NK-92 (cell line): ENCODE measurements around the gene SLIT3.

Experiments
- DNase-seq: peaks from one replicate; lab custom pipeline; 2025; ENCODE audit not compliant: unreplicated experiment; lab: John Stamatoyannopoulos, UW

Gene SLIT3

DNA sequence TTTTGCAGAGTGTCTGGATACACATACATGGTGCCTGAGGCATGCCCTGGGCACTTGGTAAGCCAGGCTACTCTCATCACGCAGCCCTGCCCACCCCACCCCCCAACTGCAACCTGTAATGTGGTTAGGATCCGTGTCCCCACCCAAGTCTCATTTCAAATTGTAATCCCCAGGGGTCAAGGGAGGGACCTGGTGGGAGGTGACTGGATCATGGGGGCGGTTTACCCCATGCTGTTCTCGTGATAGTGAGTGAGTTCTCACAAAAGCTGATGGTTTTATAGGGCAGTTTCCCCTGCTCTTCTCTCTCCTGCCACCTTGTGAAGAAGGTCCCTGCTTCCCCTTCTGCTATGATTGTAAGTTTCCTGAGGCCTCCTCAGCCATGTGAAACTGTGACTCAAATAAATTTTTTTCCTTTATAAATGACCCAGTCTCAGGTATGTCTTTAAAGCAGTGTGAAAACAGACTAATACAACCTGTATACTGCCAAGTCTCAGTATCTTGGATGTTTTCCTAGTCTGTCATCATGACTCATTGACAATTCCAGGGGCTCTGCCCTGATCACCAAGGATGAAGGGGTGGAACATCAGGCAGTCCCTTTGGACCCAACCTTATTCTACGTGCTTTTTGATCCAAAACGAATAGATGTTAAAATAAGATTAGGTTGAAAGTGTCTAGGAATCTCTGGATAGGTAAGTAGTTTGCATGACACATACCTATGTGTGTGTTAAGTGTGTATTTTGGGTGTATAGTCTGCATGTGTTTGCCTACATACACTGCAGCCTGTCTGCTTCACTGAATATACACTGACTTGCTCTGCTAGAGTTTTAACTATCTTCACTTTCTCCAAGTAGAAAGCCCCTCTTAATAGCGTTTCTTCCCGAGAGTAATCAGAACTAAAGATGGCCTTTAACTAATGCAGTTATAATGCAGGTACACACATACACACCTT is 293.8 kb downstream of the SLIT3 start:
- no peak for DNase-seq

GRCh38 chr5:169004551-169004950 is 296.4 kb downstream of the SLIT3 start:
- no peak for DNase-seq

- no peak for DNase-seq
Observed at GRCh38 chr5:169003721-169004541, 297.0 kb downstream of the SLIT3 start.

DNA sequence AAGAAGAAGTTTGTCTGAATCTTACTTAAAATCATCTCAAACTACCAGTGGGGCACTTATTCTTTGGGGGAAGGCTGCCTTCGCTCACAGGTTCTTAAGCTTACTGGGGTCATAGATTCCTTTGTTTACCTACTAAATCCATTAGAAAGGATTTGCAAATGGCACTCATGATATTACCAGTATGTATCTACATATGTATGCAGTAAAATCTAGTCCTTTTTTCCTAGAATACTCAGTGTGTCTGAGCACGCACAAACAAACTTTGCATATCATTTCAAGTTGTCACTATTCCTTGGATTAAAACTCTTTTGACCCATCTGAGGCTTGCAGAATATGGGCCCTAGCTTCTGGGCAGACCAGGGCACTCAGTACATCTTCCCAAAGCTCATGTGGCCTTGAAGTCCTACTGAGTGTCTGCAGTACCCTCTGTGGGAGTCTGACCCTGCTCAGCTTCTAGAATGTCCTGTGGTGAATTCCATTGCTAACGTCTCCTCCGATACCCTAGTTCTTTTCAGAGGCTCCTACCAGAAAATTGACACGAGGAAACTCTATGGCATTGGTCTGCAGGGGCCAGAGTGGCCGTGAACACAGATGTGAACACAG is 297.9 kb downstream of the SLIT3 start:
- DNase-seq = no peak

- DNase-seq = no peak
Observed at GRCh38 chr5:169001394-169001793, 299.5 kb downstream of the SLIT3 start.

- DNase-seq = no peak
Observed at GRCh38 chr5:168995024-168995423, 305.9 kb downstream of the SLIT3 start.

DNA sequence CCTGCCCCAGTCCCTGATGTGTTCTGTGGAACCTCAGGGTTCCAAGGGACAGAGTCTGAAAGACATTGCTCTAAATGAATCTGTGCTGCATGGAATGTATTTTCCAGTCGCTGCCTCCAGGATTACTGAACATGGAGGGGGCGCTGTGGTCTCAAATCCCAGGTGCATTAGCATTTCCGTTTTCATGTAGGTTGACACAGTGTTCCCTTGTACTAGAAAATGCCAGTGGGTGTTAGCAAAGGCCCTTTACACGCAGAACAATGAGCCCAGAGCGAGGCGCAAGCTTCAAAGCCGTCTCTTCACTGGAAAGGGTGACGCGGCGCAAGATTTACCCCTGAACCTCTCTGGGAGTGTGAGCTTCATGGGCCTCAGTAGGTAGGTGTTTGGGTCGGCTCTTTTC is 308.3 kb downstream of the SLIT3 start:
- no peak for DNase-seq

DNA sequence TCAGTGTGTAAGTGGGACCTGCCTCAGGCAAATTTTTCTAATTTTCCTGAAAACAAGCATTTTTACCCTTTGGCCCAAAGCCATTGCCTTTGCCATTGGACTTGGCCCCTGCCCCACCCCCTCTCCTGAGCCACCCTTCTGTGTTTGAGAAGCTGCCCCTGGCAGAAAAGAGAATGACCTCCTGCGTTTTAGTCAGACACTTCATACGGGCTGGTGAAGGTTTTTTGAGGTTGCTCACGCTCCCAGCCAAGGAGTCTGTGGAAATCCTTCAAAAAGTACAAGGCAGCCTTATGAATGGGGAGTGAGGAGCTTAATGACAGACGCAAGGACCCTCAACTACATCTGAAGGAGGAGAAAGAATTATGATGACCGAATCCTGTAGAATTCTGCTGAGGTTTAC is 308.9 kb downstream of the SLIT3 start:
- DNase-seq = no peak

DNA sequence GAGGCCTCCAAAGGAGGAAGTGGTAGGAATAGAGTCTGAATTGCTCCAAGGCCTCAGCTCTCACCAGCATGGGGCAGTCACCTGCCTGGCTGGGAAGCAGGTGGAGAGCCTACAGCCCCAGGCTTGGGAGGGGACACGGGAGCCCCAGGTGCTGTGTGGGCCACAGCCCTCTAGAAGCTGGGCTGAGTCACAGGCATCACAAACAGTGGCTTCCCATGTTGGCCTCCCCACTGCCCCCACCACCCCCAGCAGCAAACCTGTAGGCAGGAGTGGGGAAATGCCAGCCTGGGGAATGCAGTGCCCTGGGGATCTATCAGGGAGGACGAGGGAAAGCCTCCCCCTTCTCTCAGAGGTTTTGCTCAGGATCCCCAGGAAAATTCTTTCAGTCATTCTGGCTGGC is 309.6 kb downstream of the SLIT3 start:
- DNase-seq = no peak

DNA sequence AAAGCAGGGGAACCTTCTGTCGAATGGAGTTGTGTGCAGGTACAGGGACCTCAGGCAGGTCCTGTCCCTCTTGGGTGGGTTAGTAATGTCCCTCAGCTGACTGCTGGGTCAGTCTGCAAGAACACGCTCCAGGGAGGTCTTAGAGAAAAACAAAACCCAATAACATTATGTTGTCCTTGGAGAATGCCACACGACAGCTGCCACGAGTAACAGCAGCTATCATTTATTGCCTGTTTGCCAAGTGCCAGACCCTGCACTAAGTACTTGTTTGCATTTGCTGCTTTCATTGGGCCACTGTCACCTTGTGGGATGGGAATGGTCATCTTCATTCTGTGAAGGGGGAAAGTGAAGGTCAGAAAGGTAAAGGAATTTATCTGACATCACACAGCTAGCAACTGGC is 310.3 kb downstream of the SLIT3 start:
- DNase-seq = no peak

DNA sequence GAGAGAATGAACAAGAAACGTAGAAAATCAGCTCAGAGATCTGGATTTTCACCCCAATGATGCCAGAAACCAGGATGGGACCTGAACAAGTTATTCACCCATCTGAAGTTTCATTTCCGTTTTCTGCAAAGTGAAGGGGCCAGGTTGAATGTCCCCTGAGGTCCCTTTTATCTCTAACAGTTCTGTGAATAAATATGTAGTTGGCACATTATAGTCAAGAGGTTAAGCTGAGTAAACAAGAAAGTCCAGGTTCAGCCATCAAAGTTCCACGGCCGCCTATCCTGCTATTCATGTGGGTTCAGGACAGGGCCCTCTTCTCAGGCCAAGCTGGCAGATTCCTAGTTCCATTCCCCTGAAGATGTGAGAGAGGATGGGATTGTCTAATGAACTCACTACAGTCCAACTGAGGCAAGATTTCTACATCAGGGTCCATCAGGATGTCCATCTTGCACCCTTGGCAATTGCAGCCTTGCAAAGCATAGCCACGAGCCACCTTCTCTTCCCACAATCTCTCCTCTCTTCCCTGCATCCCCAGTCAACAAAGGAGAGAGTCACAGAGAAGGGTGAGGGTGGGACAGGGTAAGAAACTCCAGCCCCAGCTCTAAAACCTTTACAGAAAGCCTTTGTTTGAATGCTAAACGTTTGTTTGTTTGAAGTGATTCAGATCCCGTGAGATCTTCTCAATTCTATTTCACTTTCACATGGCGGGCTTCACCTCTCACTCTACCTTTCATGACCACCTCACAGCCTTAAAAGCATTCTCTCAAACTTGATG is 311.0 kb downstream of the SLIT3 start:
- DNase-seq = no peak

DNA sequence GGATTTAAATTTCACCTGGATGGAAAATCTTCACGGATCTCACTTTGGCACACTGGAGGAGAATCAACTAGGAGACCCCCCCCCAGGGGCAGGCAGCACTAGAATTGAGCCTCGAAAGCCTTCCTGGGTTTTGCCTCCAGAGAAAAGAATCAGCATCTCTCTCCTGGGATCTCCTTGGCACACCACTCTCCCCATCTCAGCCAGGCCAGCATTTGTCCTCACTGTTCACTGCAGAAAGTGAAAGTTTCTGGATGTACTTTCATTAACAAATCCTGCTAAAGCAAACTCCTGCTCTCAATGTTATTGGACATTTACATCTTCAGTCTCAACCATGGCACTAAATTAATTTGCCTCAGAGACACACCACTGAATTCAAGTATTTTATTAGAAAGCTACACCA is 312.2 kb downstream of the SLIT3 start:
- DNase-seq = no peak

DNA sequence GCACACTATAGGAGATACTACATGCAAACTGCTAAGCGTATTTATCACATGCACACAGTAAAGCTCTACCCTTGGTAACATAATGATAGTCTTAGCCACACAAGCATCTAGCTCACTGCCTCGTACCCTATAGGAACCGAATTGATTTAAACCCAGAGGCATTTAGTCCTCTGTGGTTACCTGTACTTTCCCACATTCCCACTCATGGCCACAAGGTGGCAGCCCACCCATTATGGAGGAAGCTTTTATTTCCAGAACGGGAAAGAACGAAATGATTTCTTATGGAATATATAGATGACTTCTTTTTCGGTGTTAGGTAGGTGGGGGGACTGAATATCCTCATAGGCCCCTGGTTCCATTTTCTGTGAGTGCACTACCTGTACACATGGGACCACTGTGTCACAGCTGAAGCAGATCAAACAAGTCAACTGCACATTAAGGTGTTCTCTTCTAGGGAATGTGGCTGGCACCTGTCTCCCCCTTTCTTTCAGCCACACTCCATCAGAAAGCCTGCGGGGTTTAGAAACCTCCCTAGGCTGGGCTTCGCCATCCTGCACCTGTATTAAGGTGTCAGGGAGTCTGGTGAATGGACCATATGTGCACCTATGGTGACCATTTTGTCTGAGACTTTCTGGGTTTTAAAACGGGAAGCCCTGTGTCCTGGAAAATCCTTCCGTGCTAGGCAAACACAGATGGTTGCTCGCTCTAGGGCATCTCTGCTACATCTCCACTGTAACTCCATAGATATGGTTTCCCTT is 313.2 kb downstream of the SLIT3 start:
- no peak for DNase-seq

DNA sequence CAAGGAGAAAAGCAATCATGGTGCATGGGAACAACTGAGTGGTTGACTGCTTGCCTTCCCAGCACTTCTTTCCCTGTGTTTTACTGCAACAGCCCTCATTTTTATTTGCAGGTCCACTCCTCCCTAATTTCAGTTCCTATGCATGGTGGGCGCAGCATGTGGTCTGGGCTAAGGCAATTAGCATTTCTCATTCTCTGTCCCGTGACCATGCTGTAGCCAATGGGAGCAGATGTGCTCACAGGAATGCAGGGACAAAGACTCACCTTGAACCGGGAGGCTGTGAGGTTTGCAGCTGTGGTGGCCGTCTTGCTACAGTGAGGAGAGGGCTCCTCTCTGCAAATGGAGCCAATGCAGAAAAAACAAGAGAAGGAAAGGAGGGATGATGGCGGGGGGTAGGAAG is 315.5 kb downstream of the SLIT3 start:
- no peak for DNase-seq

GRCh38 chr5:168984135-168984675 is 316.7 kb downstream of the SLIT3 start:
- no peak for DNase-seq

- DNase-seq = no peak
Observed at GRCh38 chr5:168979135-168979534, 321.8 kb downstream of the SLIT3 start.

GRCh38 chr5:168978500-168978899 is 322.4 kb downstream of the SLIT3 start:
- DNase-seq = no peak

- DNase-seq = no peak
Observed at GRCh38 chr5:168978015-168978414, 322.9 kb downstream of the SLIT3 start.

DNA sequence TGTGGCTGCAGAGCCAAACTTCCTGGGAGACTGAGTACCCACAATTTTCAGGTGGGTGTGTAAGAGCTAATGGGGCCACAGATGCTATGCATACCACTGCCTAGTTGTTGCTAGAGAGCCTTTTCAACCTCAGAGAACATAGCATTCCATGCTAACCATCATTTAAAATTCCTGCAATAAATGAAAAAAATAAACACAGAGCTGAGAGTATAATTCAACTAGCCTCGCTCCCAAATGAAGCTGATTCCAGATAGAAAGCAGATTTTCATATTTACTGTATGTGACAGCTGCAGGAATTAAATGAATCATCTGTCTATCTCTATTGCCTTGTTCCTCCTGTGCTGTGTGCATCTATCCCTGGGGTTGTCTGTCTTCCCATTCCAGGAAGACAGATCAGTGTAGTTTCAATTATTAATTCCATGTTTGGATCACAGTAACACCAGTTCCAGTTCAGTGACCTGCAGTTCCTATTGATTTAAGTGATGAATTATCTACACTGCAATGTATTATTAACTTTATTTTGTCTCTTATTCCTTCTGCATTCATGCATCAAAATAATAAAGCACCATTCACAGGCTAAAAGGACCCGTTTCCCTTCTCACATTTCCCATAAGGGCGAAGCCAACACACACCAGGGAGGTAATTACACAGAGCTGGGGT is 324.5 kb downstream of the SLIT3 start:
- DNase-seq = no peak
